ENCODE data around the gene TCTN1.

TCTN1 gene

GRCh38 chr12:110656071-110656655 lies 42.2 kb downstream of the TCTN1 start:
- DNase-seq (ENCODE audit: low read depth) = no peak
- TF ChIP-seq CTCF (conservative IDR thresholded peaks at IDR 0.05; ENCODE audit: control insufficient read depth, insufficient read depth, low read depth, low read length) = no peak
- no peak overlapping the region for H3K4me3 ChIP-seq (ENCODE audit: control insufficient read depth, low read depth, low read length)

- DNase-seq (ENCODE audit: low read depth) = no peak
- no peak overlapping the region for H3K4me3 ChIP-seq (ENCODE audit: control insufficient read depth, low read depth, low read length)
- TF ChIP-seq CTCF (conservative IDR thresholded peaks at IDR 0.05; ENCODE audit: control insufficient read depth, insufficient read depth, low read depth, low read length) = no peak
Measured at GRCh38 chr12:110657747-110658146, 43.8 kb downstream of the TCTN1 start.

GRCh38 chr12:110658242-110658641 lies 44.3 kb downstream of the TCTN1 start:
- DNase-seq (ENCODE audit: low read depth) = no peak
- TF ChIP-seq CTCF (conservative IDR thresholded peaks at IDR 0.05; ENCODE audit: control insufficient read depth, insufficient read depth, low read depth, low read length) = no peak

GRCh38 chr12:110658878-110659277 lies 44.9 kb downstream of the TCTN1 start:
- H3K4me3 ChIP-seq (ENCODE audit: control insufficient read depth, low read depth, low read length) = no peak overlapping the region
- no peak for TF ChIP-seq CTCF (conservative IDR thresholded peaks at IDR 0.05; ENCODE audit: control insufficient read depth, insufficient read depth, low read depth, low read length)
- DNase-seq (ENCODE audit: low read depth) = no peak

More at GRCh38 chr12:110658242-110658641, 44.3 kb downstream of the TCTN1 start:
- no peak overlapping the region for H3K4me3 ChIP-seq (ENCODE audit: control insufficient read depth, low read depth, low read length)

- DNase-seq (ENCODE audit: low read depth) = no peak
- no peak overlapping the region for H3K4me3 ChIP-seq (ENCODE audit: control insufficient read depth, low read depth, low read length)
- no peak for TF ChIP-seq CTCF (conservative IDR thresholded peaks at IDR 0.05; ENCODE audit: control insufficient read depth, insufficient read depth, low read depth, low read length)
Measured at GRCh38 chr12:110661337-110661972, 47.5 kb downstream of the TCTN1 start.

GRCh38 chr12:110666892-110667291 lies 53.0 kb downstream of the TCTN1 start:
- no peak for DNase-seq (ENCODE audit: low read depth)
- no peak overlapping the region for H3K4me3 ChIP-seq (ENCODE audit: control insufficient read depth, low read depth, low read length)
- no peak for TF ChIP-seq CTCF (conservative IDR thresholded peaks at IDR 0.05; ENCODE audit: control insufficient read depth, insufficient read depth, low read depth, low read length)
